ENCODE data around the gene LOC101059915.

DNA sequence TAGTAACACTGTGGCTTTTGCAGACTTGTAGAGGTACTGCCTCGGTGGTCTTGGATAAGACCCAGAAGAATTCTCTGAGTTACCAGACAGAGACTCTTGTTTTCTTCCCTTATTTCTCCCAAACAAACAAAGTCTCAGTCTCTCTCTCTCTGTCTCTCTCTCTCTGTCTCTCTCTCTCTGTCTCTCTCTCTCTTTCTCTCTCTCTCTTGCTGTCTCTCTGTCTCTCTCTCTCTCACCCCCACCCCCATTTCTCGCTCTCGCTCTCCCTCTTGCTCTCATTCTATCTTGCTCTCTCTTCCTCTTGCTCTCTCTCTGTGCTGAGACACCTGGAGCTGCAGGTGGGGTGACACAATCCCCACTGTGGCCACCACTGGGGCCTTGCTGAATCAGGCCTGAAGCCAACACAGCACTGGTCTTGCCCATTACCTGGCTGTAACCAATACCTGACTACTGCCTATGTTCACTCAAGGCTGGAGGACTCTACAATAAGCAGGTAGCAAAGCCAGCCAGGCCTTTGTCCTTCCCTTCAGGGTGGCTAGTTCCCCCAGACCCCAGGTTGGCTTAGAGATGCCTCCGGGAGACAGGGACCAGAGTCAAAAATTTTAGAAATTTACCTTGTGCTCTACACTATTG is 12.3 kb downstream of the LOC101059915 start:
- TF ChIP-seq, protein P1, sequence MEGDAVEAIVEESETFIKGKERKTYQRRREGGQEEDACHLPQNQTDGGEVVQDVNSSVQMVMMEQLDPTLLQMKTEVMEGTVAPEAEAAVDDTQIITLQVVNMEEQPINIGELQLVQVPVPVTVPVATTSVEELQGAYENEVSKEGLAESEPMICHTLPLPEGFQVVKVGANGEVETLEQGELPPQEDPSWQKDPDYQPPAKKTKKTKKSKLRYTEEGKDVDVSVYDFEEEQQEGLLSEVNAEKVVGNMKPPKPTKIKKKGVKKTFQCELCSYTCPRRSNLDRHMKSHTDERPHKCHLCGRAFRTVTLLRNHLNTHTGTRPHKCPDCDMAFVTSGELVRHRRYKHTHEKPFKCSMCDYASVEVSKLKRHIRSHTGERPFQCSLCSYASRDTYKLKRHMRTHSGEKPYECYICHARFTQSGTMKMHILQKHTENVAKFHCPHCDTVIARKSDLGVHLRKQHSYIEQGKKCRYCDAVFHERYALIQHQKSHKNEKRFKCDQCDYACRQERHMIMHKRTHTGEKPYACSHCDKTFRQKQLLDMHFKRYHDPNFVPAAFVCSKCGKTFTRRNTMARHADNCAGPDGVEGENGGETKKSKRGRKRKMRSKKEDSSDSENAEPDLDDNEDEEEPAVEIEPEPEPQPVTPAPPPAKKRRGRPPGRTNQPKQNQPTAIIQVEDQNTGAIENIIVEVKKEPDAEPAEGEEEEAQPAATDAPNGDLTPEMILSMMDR (IDR thresholded peaks at IDR 0.05; ENCODE audit: extremely low read depth in 1 of 2, insufficient read depth in 1 of 2, low read depth in 1 of 2, low read length in 2 of 2), result no peak
- TF ChIP-seq POLR2A (IDR thresholded peaks at IDR 0.05; ENCODE audit: low read depth, low read length), result no peak

Data from endothelial cell of umbilical vein (primary cell).